Tibial nerve (tissue), 4 donors: ENCODE data around the gene GDI1. TPM values are rescaled to one million over a fixed set of nuclear protein-coding genes. Genes with fewer than 3 reads are reported as not detected.

ENCODE experiments used
- DNase-seq, 2 donors: peaks; one replicate each; pipeline ENCODE4 v3.0.0-alpha.2; 2019; ENCODE audit warnings: low spot score in 2 of 2
- H3K27ac ChIP-seq, 4 donors: fragments of 200-600 bp; sonication (generic) in 3 of 4; one replicate each; pipeline ENCODE4 v1.5.1; 2017 to 2019; ENCODE audit warnings: mild to moderate bottlenecking in 1 of 4
- H3K27me3 ChIP-seq, 2 donors: fragments of 200-600 bp; sonication (generic) in 1 of 2; one replicate each; pipeline versions ENCODE4 v1.5.1 to v1.6.0; 2017 to 2019
- H3K36me3 ChIP-seq, 3 donors: fragments of 200-600 bp; sonication (generic); one replicate each; pipeline ENCODE4 v1.5.1; 2018 to 2019
- H3K4me1 ChIP-seq, 4 donors: fragments of 200-600 bp; sonication (generic) in 3 of 4; one replicate each; pipeline ENCODE4 v1.5.1; 2017 to 2019
- H3K4me3 ChIP-seq, 4 donors: fragments of 200-600 bp; sonication (generic) in 3 of 4; one replicate each; pipeline ENCODE4 v1.5.1; 2017 to 2019; ENCODE audit warnings: mild to moderate bottlenecking in 1 of 4, moderate library complexity in 1 of 4
- H3K9me3 ChIP-seq, 4 donors: fragments of 200-600 bp; sonication (generic) in 3 of 4; one replicate each; pipeline ENCODE4 v1.5.1; 2017 to 2019
- EP300 ChIP-seq, 2 donors: sonication (generic); formaldehyde crosslinking; IDR thresholded peaks; one replicate each; pipeline ENCODE4 v1.6.1; 2017; ENCODE audit warnings: antibody characterized with exemption in 2 of 2, mild to moderate bottlenecking in 1 of 2
- POLR2A ChIP-seq, 2 donors: fragments of 450-650 bp; IDR thresholded peaks; one replicate each; pipeline ENCODE4 v1.6.1; 2017; ENCODE audit warnings: antibody characterized with exemption in 2 of 2, mild to moderate bottlenecking in 2 of 2, moderate library complexity in 2 of 2
- WGBS, 2 donors: methylation state at CpG; one replicate each; pipeline ENCODE4 v1.1.5; 2018; 5-methylcytosine and 5-hydroxymethylcytosine counted together
- small RNA-seq: library from RNA; depleted of rRNA; stranded (forward); fragments of <200 nt; gene quantifications from one replicate; pipeline ENCODE3, GENCODE V24; 2016
- total RNA-seq, 4 donors: library from RNA; depleted of rRNA; stranded (reverse); fragments of >200 nt; gene quantifications; one replicate each; pipeline ENCODE4 v1.1.0, GENCODE V29; 2016
- TF ChIP-seq, protein P1 (sequence below), 5 experiments: fragments of 200-600 bp in 3 of 5; fragments of 450-650 bp in 2 of 5; sonication (generic) in 3 of 5; IDR thresholded peaks; one replicate each; pipeline ENCODE4 v1.5.1; 2016 to 2019; ENCODE audit warnings: antibody characterized with exemption in 5 of 5, mild to moderate bottlenecking in 3 of 5, moderate library complexity in 2 of 5

GDI1 gene
- total RNA-seq, 4 donors from 2014 or later = 114 to 179 (median 152) TPM

DNA sequence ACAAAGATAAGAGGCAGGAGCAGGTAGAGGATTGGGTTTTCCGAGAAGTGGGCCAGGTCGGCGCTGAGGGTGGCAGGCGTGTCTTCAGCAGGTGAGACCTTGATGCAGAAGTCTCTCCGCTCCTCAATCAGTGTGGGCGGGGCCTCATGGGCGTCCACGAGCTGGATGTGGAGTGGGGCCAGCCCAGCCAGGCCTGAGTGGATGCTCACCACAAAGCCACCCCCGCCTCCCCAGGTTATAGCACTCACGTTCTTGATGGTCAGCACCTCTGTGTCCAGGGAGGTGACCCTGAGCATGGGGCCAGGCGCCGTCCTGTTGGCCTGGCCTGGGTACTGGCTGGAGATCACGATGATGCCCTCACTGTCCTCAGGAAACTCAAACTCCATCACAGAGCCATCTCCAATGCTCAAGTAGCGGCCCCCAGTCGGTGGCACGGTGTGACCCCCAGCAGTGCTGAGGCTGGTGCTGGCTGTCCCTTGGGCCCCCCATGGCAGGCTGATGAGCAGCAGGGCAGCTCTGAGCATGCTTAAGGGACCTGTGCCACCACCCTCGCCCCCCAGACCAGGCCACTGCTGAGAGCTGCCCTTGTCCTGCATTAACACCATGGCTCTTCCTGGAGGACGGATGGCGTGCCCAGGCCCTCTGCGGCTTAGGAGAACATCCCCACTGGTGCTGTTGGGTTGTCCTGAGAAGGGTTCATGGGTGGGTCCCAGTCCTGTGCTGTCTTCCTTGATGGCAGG, 51.6 kb downstream of the GDI1 start:
- Histone ChIP-seq H3K36me3 (peaks cover 0 to 26% (median 0%) of the 10 kb centered on the region in 3 donors), H3K27ac (no peak overlapping the region), H3K27me3 (no peaks in the 10 kb centered on the region), H3K9me3 (no peaks in the 10 kb centered on the region), H3K4me1 (peaks cover 0 to 40% (median 8%) of the 10 kb centered on the region in 4 donors), H3K4me3 (no peak overlapping the region)
- TF ChIP-seq, protein P1, sequence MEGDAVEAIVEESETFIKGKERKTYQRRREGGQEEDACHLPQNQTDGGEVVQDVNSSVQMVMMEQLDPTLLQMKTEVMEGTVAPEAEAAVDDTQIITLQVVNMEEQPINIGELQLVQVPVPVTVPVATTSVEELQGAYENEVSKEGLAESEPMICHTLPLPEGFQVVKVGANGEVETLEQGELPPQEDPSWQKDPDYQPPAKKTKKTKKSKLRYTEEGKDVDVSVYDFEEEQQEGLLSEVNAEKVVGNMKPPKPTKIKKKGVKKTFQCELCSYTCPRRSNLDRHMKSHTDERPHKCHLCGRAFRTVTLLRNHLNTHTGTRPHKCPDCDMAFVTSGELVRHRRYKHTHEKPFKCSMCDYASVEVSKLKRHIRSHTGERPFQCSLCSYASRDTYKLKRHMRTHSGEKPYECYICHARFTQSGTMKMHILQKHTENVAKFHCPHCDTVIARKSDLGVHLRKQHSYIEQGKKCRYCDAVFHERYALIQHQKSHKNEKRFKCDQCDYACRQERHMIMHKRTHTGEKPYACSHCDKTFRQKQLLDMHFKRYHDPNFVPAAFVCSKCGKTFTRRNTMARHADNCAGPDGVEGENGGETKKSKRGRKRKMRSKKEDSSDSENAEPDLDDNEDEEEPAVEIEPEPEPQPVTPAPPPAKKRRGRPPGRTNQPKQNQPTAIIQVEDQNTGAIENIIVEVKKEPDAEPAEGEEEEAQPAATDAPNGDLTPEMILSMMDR (IDR thresholded peaks at IDR 0.05) = no peak
- no peak for TF ChIP-seq EP300 (IDR thresholded peaks at IDR 0.05)
- TF ChIP-seq POLR2A (IDR thresholded peaks at IDR 0.05) = no peak
- 90% methylated on average over 15 of the region's 20 CpGs; no CpG with 5 or more reads in 1 of the 2 donors for WGBS, 2 donors
- no peak for DNase-seq

DNA sequence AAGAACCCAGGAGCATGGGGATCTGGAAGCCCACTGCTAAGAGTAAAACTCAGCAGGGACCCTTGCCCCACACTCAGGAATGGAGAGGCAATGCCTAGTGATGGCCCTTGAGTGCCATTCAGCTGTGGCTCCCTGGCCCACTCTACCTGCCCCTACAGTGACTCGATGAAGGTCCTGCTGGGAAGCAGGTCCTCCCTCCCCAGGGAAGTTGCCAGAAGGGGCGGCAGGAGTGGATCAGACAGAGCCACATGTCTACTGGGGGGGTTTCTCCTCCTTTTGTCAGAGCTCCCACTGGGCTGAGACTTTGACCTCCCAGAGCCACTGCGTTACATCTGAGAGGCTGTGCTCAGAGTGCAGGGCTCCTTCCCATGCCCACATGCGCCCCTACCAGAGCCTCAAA, 52.2 kb downstream of the GDI1 start:
- no peaks in the 10 kb centered on the region for H3K9me3 ChIP-seq
- H3K27me3 ChIP-seq = no peaks in the 10 kb centered on the region
- TF ChIP-seq, protein P1 (IDR thresholded peaks at IDR 0.05) = no peak
- no peak for TF ChIP-seq EP300 (IDR thresholded peaks at IDR 0.05)
- TF ChIP-seq POLR2A (IDR thresholded peaks at IDR 0.05) = no peak
- H3K27ac ChIP-seq = peak overlapping the region; percentile 79 to 97 (median 92)
- WGBS, 2 donors = 79% methylated on average over 4 of the region's 4 CpGs; no CpG with 5 or more reads in 1 of the 2 donors
- peaks cover 0 to 23% (median 0%) of the 10 kb centered on the region in 3 donors for H3K36me3 ChIP-seq
- H3K4me1 ChIP-seq = peaks cover 0 to 40% (median 8%) of the 10 kb centered on the region in 4 donors
- DNase-seq = no peak
- peak overlapping the region in 1 of 4 donors; percentile 85 for H3K4me3 ChIP-seq

DNA sequence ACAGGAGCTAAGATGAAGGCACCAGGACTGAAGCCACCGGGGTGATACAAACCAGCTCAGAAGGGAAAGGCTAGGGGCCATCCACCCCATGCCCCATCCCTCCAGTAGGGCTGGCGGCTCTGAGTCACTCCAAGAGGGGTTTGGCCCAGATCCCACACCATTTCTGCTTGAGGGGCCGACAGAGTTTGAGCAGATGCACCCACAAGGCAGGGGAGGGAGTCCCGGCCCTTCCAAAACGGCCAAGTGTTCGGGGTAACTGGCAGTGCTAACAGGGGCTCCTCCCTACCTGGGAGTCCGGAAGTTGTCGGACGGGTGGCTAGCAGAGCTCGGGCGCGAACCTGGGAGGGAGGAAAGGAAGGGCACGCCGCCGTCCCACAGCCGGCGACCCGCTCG, 53.1 kb downstream of the GDI1 start:
- Histone ChIP-seq H3K9me3 (no peaks in the 10 kb centered on the region), H3K4me1 (peaks cover 0 to 33% (median 6%) of the 10 kb centered on the region in 4 donors), H3K27me3 (no peaks in the 10 kb centered on the region), H3K4me3 (peak overlapping the region; percentile 34 to 85 (median 62)), H3K27ac (peak overlapping the region; percentile 79 to 97 (median 92)), H3K36me3 (peaks cover 0 to 15% (median 0%) of the 10 kb centered on the region in 3 donors)
- 20 to 21% methylated on average over 1 to 15 of the region's 19 CpGs for WGBS, 2 donors
- TF ChIP-seq, protein P1 (IDR thresholded peaks at IDR 0.05) = no peak
- TF ChIP-seq EP300 (IDR thresholded peaks at IDR 0.05) (no peak), POLR2A (IDR thresholded peaks at IDR 0.05) (no peak)
- no peak for DNase-seq

DNA sequence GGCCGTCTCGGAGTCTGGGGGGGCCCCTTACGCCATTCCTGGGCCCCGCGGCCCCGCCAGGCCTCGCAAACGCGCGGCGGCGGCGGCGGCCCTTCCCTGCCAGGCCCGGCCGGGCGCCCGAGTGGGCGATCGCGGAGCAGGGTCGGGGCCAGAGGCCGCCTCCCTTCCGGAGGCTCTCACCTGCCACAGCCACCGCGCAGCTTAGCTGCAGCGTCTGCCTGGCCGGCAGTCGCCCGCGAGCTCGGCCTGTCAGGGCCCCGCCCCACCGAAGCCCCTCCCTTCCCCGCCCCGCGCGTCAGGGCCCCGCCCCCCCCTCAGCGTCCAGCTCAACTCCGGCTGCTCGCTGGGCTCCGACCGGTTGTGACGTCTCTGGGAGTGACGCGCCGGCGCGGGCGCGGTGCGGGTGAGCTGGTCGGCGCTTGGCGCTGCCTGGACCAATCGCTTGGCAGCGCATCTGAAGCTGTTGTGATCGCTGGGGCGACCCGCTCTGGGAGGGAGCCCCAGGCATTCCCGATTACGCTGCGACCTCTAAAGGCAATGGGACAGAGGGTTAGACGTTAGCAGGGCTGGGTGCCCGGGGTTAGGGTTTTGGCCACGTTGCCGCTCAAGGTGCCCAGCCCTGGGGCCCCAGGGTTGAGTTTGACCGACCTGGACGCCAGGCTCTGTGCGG, 53.6 kb downstream of the GDI1 start, which contains the start of gene SLC10A3:
SLC10A3 (minus strand) TSS at position 216 of the 670 bp plus-strand sequence. CDS start 1,689 bp downstream, outside the sequence.
- Histone ChIP-seq H3K36me3 (peaks cover 0 to 12% (median 0%) of the 10 kb centered on the region in 3 donors), H3K9me3 (no peaks in the 10 kb centered on the region), H3K4me1 (peaks cover 0 to 28% (median 1%) of the 10 kb centered on the region in 4 donors), H3K27ac (peak within 1 kb of the TSS; percentile 83 to 97 (median 92)), H3K27me3 (no peaks in the 10 kb centered on the region), H3K4me3 (peak within 1 kb of the TSS; percentile 47 to 85 (median 62))
- peak; percentile 47 to 86 for TF ChIP-seq POLR2A (IDR thresholded peaks at IDR 0.05)
- peak in 1 of 2 donors; percentile 96 for TF ChIP-seq EP300 (IDR thresholded peaks at IDR 0.05)
- TF ChIP-seq, protein P1 (IDR thresholded peaks at IDR 0.05) = peak in 1 of 5 experiments; percentile 7
- peak; percentile 74 to 80 for DNase-seq
- WGBS, 2 donors = 25% methylated on average over 39 of the region's 71 CpGs; no CpG with 5 or more reads in 1 of the 2 donors

Small RNA genes lying within 50 kb of the gene (small RNA-seq; reads per million reads assigned to genes)
- gene MIR6858 = not detected
- gene SNORA70 = not detected

Other genes with a start within 250 kb of the GDI1 start
- gene OPN1MW2, start 217.4 kb upstream of the GDI1 start, total RNA-seq = not detected
- gene OPN1MW3, start 179.6 kb upstream of the GDI1 start, total RNA-seq = not detected
- gene TEX28, start 142.0 kb upstream of the GDI1 start, total RNA-seq = not detected
- gene TKTL1, start 141.4 kb upstream of the GDI1 start, total RNA-seq = not detected
- gene FLNA, start 62.5 kb upstream of the GDI1 start, total RNA-seq = 1,000 to 10,000 TPM in 3 of 4 donors, 100 to 1,000 TPM in 1; 995 to 1,349 (median 1,139) TPM
- 10 to 100 TPM; 38.0 to 72.6 (median 46.7) TPM for gene EMD, start 57.9 kb upstream of the GDI1 start, total RNA-seq
- 1,000 to 10,000 TPM; 4,372 to 6,501 (median 5,244) TPM for gene RPL10, start 38.8 kb upstream of the GDI1 start, total RNA-seq
- 10 to 100 TPM; 21.4 to 36.0 (median 28.6) TPM for gene DNASE1L1, start 27.9 kb upstream of the GDI1 start, total RNA-seq
- 100 to 1,000 TPM in 2 of 4 donors, 10 to 100 TPM in 2; 78.9 to 138 (median 97.7) TPM for gene TAFAZZIN, start 25.6 kb upstream of the GDI1 start, total RNA-seq
- 10 to 100 TPM; 42.9 to 59.7 (median 50.4) TPM for gene ATP6AP1, start 8.5 kb upstream of the GDI1 start, total RNA-seq
- 10 to 100 TPM; 47.5 to 90.6 (median 63.0) TPM for gene FAM50A, start 7.0 kb downstream of the GDI1 start, total RNA-seq
- 10 to 100 TPM; 17.0 to 44.4 (median 24.2) TPM for gene PLXNA3, start 21.1 kb downstream of the GDI1 start, total RNA-seq
- 10 to 100 TPM; 18.8 to 46.5 (median 35.0) TPM for gene LAGE3, start 42.1 kb downstream of the GDI1 start, total RNA-seq
- 10 to 100 TPM; 39.0 to 58.5 (median 43.4) TPM for gene UBL4A, start 49.5 kb downstream of the GDI1 start, total RNA-seq
- gene SLC10A3, start 53.5 kb downstream of the GDI1 start, total RNA-seq = 10 to 100 TPM; 17.8 to 40.6 (median 27.0) TPM
- gene FAM3A, start 79.1 kb downstream of the GDI1 start, total RNA-seq = 10 to 100 TPM; 40.9 to 76.5 (median 55.7) TPM
- gene G6PD, start 109.7 kb downstream of the GDI1 start, total RNA-seq = 10 to 100 TPM; 30.6 to 89.7 (median 41.8) TPM
- 10 to 100 TPM; 14.2 to 43.1 (median 29.0) TPM for gene IKBKG, start 110.5 kb downstream of the GDI1 start, total RNA-seq
- gene CTAG1A, start 148.0 kb downstream of the GDI1 start, total RNA-seq = not detected
- gene CTAG1B, start 182.1 kb downstream of the GDI1 start, total RNA-seq = not detected
- gene CTAG2, start 216.4 kb downstream of the GDI1 start, total RNA-seq = not detected